A673 (cell line): ENCODE measurements around the gene JMJD1C.

Source experiments
- EZH2 ChIP-seq: fragments of 200-600 bp; sonication (generic); IDR thresholded peaks from 2 replicates; pipeline ENCODE4 v1.6.1; 2017; ENCODE audit warnings: borderline replicate concordance, low read depth, mild to moderate bottlenecking, mixed read lengths, antibody characterized with exemption, low read length; ENCODE audit not compliant: poor library complexity, severe bottlenecking
- TF ChIP-seq, protein P1 (sequence below): fragments of 300-800, 200-600 bp; sonication (generic); conservative IDR thresholded peaks from 2 replicates; pipeline ENCODE4 v1.5.1; 2017; ENCODE audit warnings: low read depth, mild to moderate bottlenecking, antibody characterized with exemption, low read length, moderate library complexity, mixed read lengths

DNA sequence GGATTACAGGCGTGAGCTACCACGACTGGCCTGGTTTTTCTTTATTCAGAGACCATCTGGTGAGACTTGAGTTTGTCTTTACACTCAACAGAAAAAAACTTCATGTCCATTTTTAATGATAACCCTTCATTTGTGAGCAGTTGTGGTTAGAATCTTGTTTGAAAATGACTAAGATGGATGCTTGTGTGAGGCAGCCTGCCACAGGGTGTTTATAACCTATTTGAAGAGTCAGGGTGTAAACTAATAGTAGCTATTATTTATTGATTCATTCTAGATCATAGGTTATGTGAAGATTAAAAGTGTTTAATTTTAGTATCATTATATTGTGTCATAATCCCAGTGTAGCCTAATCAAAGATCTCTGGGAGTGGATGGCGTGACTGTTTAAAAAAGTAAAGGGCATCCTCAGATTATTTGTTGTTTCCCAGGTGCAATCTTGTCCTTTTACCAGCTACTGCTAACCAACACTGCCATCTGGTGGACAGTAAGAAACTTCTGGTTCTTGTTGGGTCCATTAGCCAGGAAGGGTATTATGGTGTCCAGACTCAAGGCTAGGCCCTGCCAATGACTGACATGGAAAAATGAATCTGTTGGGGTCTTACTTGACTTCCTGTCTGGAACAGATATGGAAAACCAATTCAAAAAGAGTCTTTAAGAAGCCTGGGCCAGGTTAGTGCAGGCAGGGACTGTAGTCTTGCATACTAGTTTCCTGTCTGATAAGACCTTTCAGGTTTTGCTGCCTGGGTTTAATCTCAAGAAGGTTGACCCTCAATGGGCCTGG lies 307.7 kb downstream of the JMJD1C start:
- TF ChIP-seq, protein P1, sequence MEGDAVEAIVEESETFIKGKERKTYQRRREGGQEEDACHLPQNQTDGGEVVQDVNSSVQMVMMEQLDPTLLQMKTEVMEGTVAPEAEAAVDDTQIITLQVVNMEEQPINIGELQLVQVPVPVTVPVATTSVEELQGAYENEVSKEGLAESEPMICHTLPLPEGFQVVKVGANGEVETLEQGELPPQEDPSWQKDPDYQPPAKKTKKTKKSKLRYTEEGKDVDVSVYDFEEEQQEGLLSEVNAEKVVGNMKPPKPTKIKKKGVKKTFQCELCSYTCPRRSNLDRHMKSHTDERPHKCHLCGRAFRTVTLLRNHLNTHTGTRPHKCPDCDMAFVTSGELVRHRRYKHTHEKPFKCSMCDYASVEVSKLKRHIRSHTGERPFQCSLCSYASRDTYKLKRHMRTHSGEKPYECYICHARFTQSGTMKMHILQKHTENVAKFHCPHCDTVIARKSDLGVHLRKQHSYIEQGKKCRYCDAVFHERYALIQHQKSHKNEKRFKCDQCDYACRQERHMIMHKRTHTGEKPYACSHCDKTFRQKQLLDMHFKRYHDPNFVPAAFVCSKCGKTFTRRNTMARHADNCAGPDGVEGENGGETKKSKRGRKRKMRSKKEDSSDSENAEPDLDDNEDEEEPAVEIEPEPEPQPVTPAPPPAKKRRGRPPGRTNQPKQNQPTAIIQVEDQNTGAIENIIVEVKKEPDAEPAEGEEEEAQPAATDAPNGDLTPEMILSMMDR = peak; percentile 86
- no peak for TF ChIP-seq EZH2
